IgD-negative memory B cell (primary cell): ENCODE results near the gene SYPL1. TPM values are rescaled to one million over a fixed set of nuclear protein-coding genes. Genes with fewer than 3 reads are reported as not detected.
A peak's percentile ranks its signal among the peaks of the same experiment; 100 is the strongest.

Source experiments
- H3K27ac Mint-ChIP-seq, 3 donors: one replicate each; pipeline ENCODE4 v1.8.0; 2020 to 2022; ENCODE audit warnings: mild to moderate bottlenecking in 3 of 3, mixed read lengths in 3 of 3, moderate library complexity in 1 of 3
- H3K27me3 Mint-ChIP-seq: one replicate; pipeline ENCODE4 v1.8.0; 2021; ENCODE audit warnings: mixed read lengths
- H3K36me3 Mint-ChIP-seq: one replicate; pipeline ENCODE4 v1.8.0; 2020; ENCODE audit warnings: mild to moderate bottlenecking, mixed read lengths
- H3K4me1 Mint-ChIP-seq, 3 donors: one replicate each; pipeline ENCODE4 v1.8.0; 2020 to 2022; ENCODE audit warnings: mixed read lengths in 3 of 3, mild to moderate bottlenecking in 1 of 3
- H3K4me3 Mint-ChIP-seq, 4 donors: one replicate each; pipeline ENCODE4 v1.8.0; 2020 to 2022; ENCODE audit warnings: mild to moderate bottlenecking in 4 of 4, mixed read lengths in 4 of 4, moderate library complexity in 3 of 4
- H3K9me3 Mint-ChIP-seq, 3 donors: one replicate each; pipeline ENCODE4 v1.8.0; 2020 to 2021; ENCODE audit warnings: mixed read lengths in 3 of 3, mild to moderate bottlenecking in 1 of 3
- polyA plus RNA-seq: library from polyadenylated mRNA; unstranded; fragments of 300-500 nt; fragmentation: Illumina TruSeq; gene quantifications from one replicate; pipeline ENCODE4 v1.2.3, GENCODE V29; 2021

Gene SYPL1
- polyA plus RNA-seq, 1 donor from 2014 or later = 200 TPM

DNA sequence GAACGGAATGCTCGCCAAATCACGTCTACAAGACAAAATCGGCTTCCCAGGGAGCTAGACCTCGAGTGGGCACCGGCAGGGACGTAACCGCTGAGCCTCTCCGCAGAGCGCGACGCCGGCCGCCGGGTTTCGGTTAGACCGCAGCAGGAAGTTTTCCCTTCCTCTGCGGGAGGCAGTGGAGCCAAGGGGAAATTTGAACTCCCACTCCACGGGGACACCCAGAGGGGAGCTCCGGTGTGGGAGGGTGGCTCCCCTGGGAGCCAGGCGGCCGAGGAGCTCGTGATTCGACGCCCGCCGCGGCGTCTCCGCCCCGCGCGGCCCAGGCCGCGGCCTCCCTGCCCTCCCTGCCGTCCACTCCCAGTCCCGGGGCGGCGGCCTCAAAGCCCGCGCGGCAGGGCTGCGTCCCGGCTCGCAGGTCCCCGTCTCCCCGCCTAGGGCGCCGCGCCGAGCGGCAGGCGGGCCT lies 426 bp downstream of the SYPL1 start:
- Mint-ChIP-seq H3K4me1 (peaks cover 51 to 57% (median 54%) of the 10 kb centered on the region in 3 donors), H3K36me3 (peaks cover 2% of the 10 kb centered on the region), H3K4me3 (peak overlapping the region; percentile 90 to 97 (median 93)), H3K27ac (peak overlapping the region; percentile 95 to 99 (median 96)), H3K9me3 (no peaks in the 10 kb centered on the region), H3K27me3 (no peaks in the 10 kb centered on the region)

- peak overlapping the region; percentile 90 to 97 (median 93) for H3K4me3 Mint-ChIP-seq
- no peaks in the 10 kb centered on the region for H3K9me3 Mint-ChIP-seq
- no peaks in the 10 kb centered on the region for H3K27me3 Mint-ChIP-seq
- H3K4me1 Mint-ChIP-seq = peaks cover 44 to 53% (median 48%) of the 10 kb centered on the region in 3 donors
- peak overlapping the region; percentile 75 to 99 (median 95) for H3K27ac Mint-ChIP-seq
- H3K36me3 Mint-ChIP-seq = peaks cover 2% of the 10 kb centered on the region
Observed at GRCh38 chr7:106110885-106111654, 1.0 kb downstream of the SYPL1 start.

DNA sequence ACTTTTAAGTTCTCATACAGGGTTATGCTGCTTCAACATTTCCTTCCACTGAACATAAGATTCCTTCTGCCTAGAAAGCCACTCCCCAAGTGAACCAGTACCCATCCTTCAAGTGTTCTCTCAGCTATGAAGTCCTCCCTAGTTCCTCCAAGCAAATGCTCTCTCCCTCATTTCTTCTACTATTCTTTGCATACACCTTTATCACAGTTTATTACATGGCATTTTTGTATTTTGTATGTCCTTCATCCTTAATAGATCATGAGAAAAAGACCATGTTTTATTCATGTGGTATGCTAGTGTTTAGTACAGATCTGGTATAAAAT lies 1.9 kb downstream of the SYPL1 start:
- Mint-ChIP-seq H3K27me3 (no peaks in the 10 kb centered on the region), H3K27ac (peak overlapping the region; percentile 3 to 89 (median 8)), H3K4me3 (peak overlapping the region; percentile 88 to 97 (median 91)), H3K9me3 (no peaks in the 10 kb centered on the region), H3K36me3 (peaks cover 2% of the 10 kb centered on the region), H3K4me1 (peaks cover 47 to 56% (median 51%) of the 10 kb centered on the region in 3 donors)

GRCh38 chr7:106109521-106110237 lies 2.4 kb downstream of the SYPL1 start:
- no peaks in the 10 kb centered on the region for H3K9me3 Mint-ChIP-seq
- H3K27me3 Mint-ChIP-seq = no peaks in the 10 kb centered on the region
- peaks cover 2% of the 10 kb centered on the region for H3K36me3 Mint-ChIP-seq
- peak overlapping the region; percentile 88 to 97 (median 91) for H3K4me3 Mint-ChIP-seq
- peaks cover 47 to 56% (median 51%) of the 10 kb centered on the region in 3 donors for H3K4me1 Mint-ChIP-seq
- peak overlapping the region; percentile 7 to 89 (median 38) for H3K27ac Mint-ChIP-seq

- peaks cover 45 to 54% (median 50%) of the 10 kb centered on the region in 3 donors for H3K4me1 Mint-ChIP-seq
- peak overlapping the region; percentile 7 to 89 (median 38) for H3K27ac Mint-ChIP-seq
- peak overlapping the region; percentile 88 to 97 (median 91) for H3K4me3 Mint-ChIP-seq
- no peaks in the 10 kb centered on the region for H3K9me3 Mint-ChIP-seq
- H3K36me3 Mint-ChIP-seq = peaks cover 2% of the 10 kb centered on the region
- H3K27me3 Mint-ChIP-seq = no peaks in the 10 kb centered on the region
Observed at GRCh38 chr7:106108991-106109390, 3.1 kb downstream of the SYPL1 start.

GRCh38 chr7:106104721-106105260 lies 7.3 kb downstream of the SYPL1 start:
- H3K9me3 Mint-ChIP-seq = no peaks in the 10 kb centered on the region
- H3K4me1 Mint-ChIP-seq = peaks cover 67 to 79% (median 70%) of the 10 kb centered on the region in 3 donors
- peak overlapping the region in 2 of 3 donors; percentile 40 to 74 for H3K27ac Mint-ChIP-seq
- H3K27me3 Mint-ChIP-seq = no peaks in the 10 kb centered on the region
- H3K36me3 Mint-ChIP-seq = no peaks in the 10 kb centered on the region
- H3K4me3 Mint-ChIP-seq = peak overlapping the region in 2 of 4 donors; percentile 45 to 73

GRCh38 chr7:106102387-106102966 lies 9.6 kb downstream of the SYPL1 start:
- H3K27ac Mint-ChIP-seq = peak overlapping the region; percentile 30 to 93 (median 83)
- no peaks in the 10 kb centered on the region for H3K36me3 Mint-ChIP-seq
- H3K4me1 Mint-ChIP-seq = peaks cover 68 to 78% (median 69%) of the 10 kb centered on the region in 3 donors
- H3K27me3 Mint-ChIP-seq = no peaks in the 10 kb centered on the region
- no peaks in the 10 kb centered on the region for H3K9me3 Mint-ChIP-seq
- H3K4me3 Mint-ChIP-seq = peak overlapping the region; percentile 39 to 77 (median 50)

DNA sequence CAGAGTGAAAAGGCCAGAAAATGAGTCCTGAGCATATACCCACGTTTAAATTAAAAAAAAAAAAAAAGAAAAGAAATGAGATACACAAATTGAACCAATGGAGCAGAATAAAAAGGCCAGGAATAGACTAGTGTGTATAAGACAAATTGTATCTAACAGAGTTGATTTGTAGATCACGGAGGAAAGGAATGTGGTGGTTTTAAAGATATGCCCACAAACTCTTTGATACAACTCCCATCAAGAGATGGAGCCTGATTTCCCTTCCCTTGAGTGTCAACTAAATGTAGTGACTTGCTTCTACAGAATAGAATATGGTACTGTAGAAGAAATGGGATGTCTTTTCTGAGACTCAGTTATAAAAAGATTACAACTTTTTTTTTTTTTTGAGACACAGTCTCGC lies 10.4 kb downstream of the SYPL1 start:
- Mint-ChIP-seq H3K27ac (peak overlapping the region; percentile 83 to 93 (median 91)), H3K4me3 (peak overlapping the region in 3 of 4 donors; percentile 39 to 77 (median 46)), H3K4me1 (peaks cover 62 to 73% (median 69%) of the 10 kb centered on the region in 3 donors), H3K9me3 (no peaks in the 10 kb centered on the region), H3K36me3 (no peaks in the 10 kb centered on the region), H3K27me3 (no peaks in the 10 kb centered on the region)

DNA sequence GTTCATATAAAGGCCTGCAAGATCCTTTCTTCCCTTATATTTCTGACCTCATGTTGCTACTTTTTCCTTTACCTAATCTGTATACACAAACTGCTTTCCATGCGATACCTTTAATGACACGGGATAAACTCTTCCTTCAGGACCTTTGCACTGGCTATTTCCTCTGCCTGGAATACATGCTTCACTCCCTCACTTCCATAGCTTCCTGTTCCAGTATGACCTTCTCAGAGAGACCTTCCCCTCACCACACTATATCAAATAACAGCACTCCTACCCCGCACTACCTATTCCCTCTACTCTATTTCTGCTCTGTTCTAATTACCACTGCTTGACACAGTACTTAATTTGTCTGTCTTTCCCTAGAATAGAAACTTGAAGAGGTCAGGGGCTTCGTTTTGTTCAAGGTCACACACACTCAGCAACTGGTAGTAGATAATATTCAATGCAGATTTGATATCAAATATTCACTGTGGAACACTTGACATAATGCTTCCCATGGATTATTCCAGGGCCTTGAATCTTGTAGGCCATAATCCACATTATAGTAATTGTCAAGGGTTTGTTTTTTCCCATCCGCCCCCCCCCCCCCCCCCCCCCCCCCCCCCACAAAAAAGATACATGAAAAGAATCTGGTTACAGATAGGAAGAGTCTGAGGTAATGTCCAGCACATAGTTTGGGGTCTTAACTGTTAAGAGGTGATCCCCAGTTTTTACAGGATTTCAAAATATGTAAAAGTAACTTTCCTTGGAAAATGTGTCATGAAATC lies 11.1 kb downstream of the SYPL1 start:
- Mint-ChIP-seq H3K4me3 (peak overlapping the region in 3 of 4 donors; percentile 41 to 77 (median 69)), H3K36me3 (no peaks in the 10 kb centered on the region), H3K27me3 (no peaks in the 10 kb centered on the region), H3K9me3 (no peaks in the 10 kb centered on the region), H3K4me1 (peaks cover 62 to 74% (median 68%) of the 10 kb centered on the region in 3 donors), H3K27ac (peak overlapping the region; percentile 33 to 93 (median 91))

- H3K4me3 Mint-ChIP-seq = peak overlapping the region in 1 of 4 donors; percentile 87
- no peaks in the 10 kb centered on the region for H3K9me3 Mint-ChIP-seq
- no peaks in the 10 kb centered on the region for H3K27me3 Mint-ChIP-seq
- no peaks in the 10 kb centered on the region for H3K36me3 Mint-ChIP-seq
- peak overlapping the region; percentile 33 to 93 (median 60) for H3K27ac Mint-ChIP-seq
- H3K4me1 Mint-ChIP-seq = peaks cover 55 to 64% (median 63%) of the 10 kb centered on the region in 3 donors
Observed at GRCh38 chr7:106099539-106099938, 12.6 kb downstream of the SYPL1 start.

- peak overlapping the region in 2 of 3 donors; percentile 33 to 60 for H3K27ac Mint-ChIP-seq
- no peaks in the 10 kb centered on the region for H3K27me3 Mint-ChIP-seq
- H3K4me1 Mint-ChIP-seq = peaks cover 57 to 67% (median 65%) of the 10 kb centered on the region in 3 donors
- H3K9me3 Mint-ChIP-seq = no peaks in the 10 kb centered on the region
- H3K36me3 Mint-ChIP-seq = no peaks in the 10 kb centered on the region
- H3K4me3 Mint-ChIP-seq = peak overlapping the region in 3 of 4 donors; percentile 39 to 87 (median 73)
Observed at GRCh38 chr7:106098889-106099288, 13.2 kb downstream of the SYPL1 start.

DNA sequence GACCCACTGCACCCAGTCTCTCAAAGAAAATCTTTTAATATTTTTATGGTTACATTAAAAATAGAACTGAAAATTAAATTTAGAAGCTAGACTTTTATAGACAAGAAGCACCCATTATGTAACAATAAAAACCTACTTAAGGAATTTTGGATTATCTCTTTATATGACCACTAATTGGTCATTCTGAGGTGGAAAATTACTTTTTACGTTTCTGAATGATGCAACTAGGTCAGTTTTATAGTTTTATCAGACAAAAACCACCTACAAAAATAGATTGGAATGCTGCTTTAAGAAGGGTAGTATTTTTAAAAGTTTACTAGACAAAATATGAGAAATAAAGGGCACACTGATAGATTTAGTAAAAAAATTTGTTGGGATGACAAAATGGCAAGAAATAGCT lies 16.5 kb downstream of the SYPL1 start:
- H3K4me1 Mint-ChIP-seq = peaks cover 53 to 67% (median 61%) of the 10 kb centered on the region in 3 donors
- no peaks in the 10 kb centered on the region for H3K9me3 Mint-ChIP-seq
- no peaks in the 10 kb centered on the region for H3K27me3 Mint-ChIP-seq
- H3K27ac Mint-ChIP-seq = no peak overlapping the region
- H3K36me3 Mint-ChIP-seq = peaks cover 4% of the 10 kb centered on the region
- H3K4me3 Mint-ChIP-seq = no peak overlapping the region

DNA sequence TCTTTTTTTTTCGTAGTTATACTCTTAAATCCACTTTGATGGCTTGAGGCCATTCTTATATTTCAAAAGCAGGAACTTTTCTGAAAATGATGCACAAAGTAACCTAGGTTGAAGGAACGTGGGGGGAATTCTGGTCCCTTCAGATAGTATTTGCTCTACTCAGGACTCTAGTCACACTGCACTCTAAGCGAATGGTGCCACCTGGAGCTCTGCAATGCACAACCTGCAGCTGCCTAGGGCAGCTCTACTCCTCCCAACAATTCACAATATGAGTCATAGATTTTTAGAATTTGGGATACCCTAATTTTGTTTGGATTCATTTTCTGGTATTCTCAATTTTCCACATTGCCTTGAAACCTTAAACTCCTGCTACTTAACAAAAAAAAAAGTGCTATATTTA lies 17.3 kb downstream of the SYPL1 start:
- peak overlapping the region in 2 of 3 donors; percentile 50 to 72 for H3K27ac Mint-ChIP-seq
- H3K4me3 Mint-ChIP-seq = peak overlapping the region in 3 of 4 donors; percentile 23 to 80 (median 63)
- no peaks in the 10 kb centered on the region for H3K27me3 Mint-ChIP-seq
- no peaks in the 10 kb centered on the region for H3K9me3 Mint-ChIP-seq
- H3K36me3 Mint-ChIP-seq = peaks cover 4% of the 10 kb centered on the region
- peaks cover 52 to 68% (median 61%) of the 10 kb centered on the region in 3 donors for H3K4me1 Mint-ChIP-seq

DNA sequence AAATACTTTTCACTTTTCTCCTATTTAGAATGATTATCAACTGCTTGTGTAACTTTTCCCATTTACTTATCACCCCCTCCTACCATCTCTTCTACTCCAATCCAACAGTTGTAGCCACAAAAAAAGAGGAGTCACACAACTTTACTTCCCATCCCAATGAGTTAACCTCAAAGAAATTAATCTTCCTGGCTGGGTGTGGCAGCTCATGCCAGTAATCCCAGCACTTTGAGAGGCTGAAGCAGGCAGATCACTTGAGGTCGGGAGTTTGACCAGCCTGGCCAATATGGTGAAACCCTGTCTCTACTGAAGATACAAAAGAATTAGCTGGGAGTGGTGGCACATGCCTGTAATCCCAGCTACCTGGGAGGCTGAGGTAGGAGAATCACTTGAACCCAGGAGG lies 19.9 kb downstream of the SYPL1 start:
- peaks cover 49 to 60% (median 51%) of the 10 kb centered on the region in 3 donors for H3K4me1 Mint-ChIP-seq
- H3K9me3 Mint-ChIP-seq = no peaks in the 10 kb centered on the region
- peak overlapping the region in 2 of 4 donors; percentile 31 to 40 for H3K4me3 Mint-ChIP-seq
- no peaks in the 10 kb centered on the region for H3K27me3 Mint-ChIP-seq
- H3K27ac Mint-ChIP-seq = peak overlapping the region in 2 of 3 donors; percentile 67 to 86
- H3K36me3 Mint-ChIP-seq = peaks cover 8% of the 10 kb centered on the region
